H1 (cell line): ENCODE results near the gene SYNRG. TPM values are rescaled to one million over a fixed set of nuclear protein-coding genes. Genes with fewer than 3 reads are reported as not detected.
A peak's percentile ranks its signal among the peaks of the same experiment; 100 is the strongest.

Experiments
- EGR1 ChIP-seq: IDR thresholded peaks from 2 replicates; pipeline ENCODE4 v1.6.1; 2011; ENCODE audit warnings: low read depth, low read length, borderline replicate concordance
- ZNF274 ChIP-seq: IDR thresholded peaks from 2 replicates; pipeline ENCODE4 v1.7.0; 2012; ENCODE audit warnings: low read length, borderline replicate concordance; ENCODE audit errors: extremely low read depth
- polyA plus RNA-seq, 7 experiments: library from polyadenylated mRNA; depleted of rRNA in 3 of 7; stranded (reverse) in 5 of 7; unstranded in 2 of 7; fragments of >200 nt in 5 of 7; fragments of 200-250 nt in 2 of 7; gene quantifications; 1 replicate in 5 of 7; 2 replicates in 1 of 7; 4 replicates in 1 of 7; pipeline versions ENCODE4 v1.2.1 to v1.2.3, GENCODE V29; 2011 to 2013; ENCODE audit warnings: missing spikeins in 2 of 7, mixed read lengths in 2 of 7
- total RNA-seq: library from RNA; stranded (reverse); fragmentation: NEBNext Ultra II Directional; extraction: Animal tissue kit (Norgen Biotek cat#: 25700); gene quantifications from 2 replicates; pipeline ENCODE4 v1.2.1, GENCODE V29; 2021
- TF ChIP-seq, protein P1 (sequence below): IDR thresholded peaks from 2 replicates; pipeline ENCODE4 v1.6.1; 2011; ENCODE audit warnings: low read length, improper control_type of control experiment
- TF ChIP-seq, protein P2 (sequence below), 3 experiments: IDR thresholded peaks; 1 replicate in 2 of 3; 2 replicates in 1 of 3; pipeline versions ENCODE4 v1.5.1 to v1.6.1; 2011; ENCODE audit warnings: low read length in 3 of 3, mild to moderate bottlenecking in 3 of 3, inconsistent platforms in 2 of 3, low read depth in 1 of 3, moderate library complexity in 1 of 3; ENCODE audit not compliant: insufficient read depth in 1 of 3; ENCODE audit errors: control extremely low read depth in 1 of 3
- TF ChIP-seq, protein P3 (sequence below): fragments of 300-600 bp; sonication (generic); IDR thresholded peaks from 2 replicates; pipeline ENCODE4 v1.7.1; 2012; ENCODE audit warnings: low read length, moderate library complexity, mild to moderate bottlenecking, inconsistent platforms; ENCODE audit not compliant: insufficient replicate concordance

SYNRG gene
- total and polyA plus RNA-seq, 2 of the 8 experiments (the other 6 are each of a cell fraction or from before 2014, with no cell fraction given): 7.7 to 31.7 TPM

DNA sequence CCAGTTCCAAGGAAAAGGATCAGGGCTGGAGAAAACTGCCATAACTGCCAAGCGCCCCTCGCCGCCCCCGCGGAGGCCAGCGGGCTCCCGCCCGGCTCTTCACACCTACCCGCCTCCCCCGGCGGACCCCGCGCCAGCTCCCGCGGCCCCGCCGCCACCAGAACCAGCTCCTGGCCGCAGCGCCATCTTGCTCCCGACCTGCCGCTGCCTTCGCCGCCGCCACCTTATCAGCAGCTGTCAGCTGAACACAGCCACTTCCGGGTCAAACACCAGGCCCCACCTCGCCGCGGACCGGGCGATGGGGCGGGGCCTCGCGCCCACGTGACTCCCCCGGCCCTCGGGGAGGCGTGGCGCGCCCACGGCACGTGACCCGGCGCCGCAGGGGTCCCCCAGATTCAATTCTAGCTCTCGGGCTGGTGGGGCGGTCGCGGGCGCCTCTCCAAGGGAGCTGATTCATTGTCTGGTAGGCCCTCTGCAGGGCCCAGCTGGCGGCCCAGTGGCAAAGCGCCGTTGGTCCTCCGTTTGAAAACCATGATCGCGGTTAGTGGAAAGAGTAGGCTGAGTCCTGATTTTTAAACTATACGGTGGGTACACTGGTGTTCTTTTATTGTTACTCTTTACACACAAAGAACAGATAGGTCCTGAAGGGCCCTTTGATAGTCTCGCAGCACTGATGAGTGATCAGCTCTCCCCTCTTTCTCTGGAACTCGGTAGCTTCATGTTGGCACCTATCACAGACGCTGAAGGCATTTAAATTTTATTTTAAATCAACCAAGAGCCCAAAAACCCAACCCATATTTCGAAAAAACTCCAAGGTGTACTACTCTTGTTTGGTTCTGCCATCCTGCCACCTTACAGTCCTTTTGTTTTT lies at the start of gene SYNRG (continued):
- TF ChIP-seq, protein P1, sequence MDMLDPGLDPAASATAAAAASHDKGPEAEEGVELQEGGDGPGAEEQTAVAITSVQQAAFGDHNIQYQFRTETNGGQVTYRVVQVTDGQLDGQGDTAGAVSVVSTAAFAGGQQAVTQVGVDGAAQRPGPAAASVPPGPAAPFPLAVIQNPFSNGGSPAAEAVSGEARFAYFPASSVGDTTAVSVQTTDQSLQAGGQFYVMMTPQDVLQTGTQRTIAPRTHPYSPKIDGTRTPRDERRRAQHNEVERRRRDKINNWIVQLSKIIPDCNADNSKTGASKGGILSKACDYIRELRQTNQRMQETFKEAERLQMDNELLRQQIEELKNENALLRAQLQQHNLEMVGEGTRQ: peak; percentile 99
- TF ChIP-seq, protein P2, sequence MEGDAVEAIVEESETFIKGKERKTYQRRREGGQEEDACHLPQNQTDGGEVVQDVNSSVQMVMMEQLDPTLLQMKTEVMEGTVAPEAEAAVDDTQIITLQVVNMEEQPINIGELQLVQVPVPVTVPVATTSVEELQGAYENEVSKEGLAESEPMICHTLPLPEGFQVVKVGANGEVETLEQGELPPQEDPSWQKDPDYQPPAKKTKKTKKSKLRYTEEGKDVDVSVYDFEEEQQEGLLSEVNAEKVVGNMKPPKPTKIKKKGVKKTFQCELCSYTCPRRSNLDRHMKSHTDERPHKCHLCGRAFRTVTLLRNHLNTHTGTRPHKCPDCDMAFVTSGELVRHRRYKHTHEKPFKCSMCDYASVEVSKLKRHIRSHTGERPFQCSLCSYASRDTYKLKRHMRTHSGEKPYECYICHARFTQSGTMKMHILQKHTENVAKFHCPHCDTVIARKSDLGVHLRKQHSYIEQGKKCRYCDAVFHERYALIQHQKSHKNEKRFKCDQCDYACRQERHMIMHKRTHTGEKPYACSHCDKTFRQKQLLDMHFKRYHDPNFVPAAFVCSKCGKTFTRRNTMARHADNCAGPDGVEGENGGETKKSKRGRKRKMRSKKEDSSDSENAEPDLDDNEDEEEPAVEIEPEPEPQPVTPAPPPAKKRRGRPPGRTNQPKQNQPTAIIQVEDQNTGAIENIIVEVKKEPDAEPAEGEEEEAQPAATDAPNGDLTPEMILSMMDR (IDR thresholded peaks at IDR 0.05; ENCODE audit: control extremely low read depth in 1 of 3, insufficient read depth in 1 of 3, low read depth in 1 of 3, low read length in 3 of 3): peak in 2 of 3 experiments; percentile 17 to 57; a peak in 3 of 4 replicates
- TF ChIP-seq, protein P3, sequence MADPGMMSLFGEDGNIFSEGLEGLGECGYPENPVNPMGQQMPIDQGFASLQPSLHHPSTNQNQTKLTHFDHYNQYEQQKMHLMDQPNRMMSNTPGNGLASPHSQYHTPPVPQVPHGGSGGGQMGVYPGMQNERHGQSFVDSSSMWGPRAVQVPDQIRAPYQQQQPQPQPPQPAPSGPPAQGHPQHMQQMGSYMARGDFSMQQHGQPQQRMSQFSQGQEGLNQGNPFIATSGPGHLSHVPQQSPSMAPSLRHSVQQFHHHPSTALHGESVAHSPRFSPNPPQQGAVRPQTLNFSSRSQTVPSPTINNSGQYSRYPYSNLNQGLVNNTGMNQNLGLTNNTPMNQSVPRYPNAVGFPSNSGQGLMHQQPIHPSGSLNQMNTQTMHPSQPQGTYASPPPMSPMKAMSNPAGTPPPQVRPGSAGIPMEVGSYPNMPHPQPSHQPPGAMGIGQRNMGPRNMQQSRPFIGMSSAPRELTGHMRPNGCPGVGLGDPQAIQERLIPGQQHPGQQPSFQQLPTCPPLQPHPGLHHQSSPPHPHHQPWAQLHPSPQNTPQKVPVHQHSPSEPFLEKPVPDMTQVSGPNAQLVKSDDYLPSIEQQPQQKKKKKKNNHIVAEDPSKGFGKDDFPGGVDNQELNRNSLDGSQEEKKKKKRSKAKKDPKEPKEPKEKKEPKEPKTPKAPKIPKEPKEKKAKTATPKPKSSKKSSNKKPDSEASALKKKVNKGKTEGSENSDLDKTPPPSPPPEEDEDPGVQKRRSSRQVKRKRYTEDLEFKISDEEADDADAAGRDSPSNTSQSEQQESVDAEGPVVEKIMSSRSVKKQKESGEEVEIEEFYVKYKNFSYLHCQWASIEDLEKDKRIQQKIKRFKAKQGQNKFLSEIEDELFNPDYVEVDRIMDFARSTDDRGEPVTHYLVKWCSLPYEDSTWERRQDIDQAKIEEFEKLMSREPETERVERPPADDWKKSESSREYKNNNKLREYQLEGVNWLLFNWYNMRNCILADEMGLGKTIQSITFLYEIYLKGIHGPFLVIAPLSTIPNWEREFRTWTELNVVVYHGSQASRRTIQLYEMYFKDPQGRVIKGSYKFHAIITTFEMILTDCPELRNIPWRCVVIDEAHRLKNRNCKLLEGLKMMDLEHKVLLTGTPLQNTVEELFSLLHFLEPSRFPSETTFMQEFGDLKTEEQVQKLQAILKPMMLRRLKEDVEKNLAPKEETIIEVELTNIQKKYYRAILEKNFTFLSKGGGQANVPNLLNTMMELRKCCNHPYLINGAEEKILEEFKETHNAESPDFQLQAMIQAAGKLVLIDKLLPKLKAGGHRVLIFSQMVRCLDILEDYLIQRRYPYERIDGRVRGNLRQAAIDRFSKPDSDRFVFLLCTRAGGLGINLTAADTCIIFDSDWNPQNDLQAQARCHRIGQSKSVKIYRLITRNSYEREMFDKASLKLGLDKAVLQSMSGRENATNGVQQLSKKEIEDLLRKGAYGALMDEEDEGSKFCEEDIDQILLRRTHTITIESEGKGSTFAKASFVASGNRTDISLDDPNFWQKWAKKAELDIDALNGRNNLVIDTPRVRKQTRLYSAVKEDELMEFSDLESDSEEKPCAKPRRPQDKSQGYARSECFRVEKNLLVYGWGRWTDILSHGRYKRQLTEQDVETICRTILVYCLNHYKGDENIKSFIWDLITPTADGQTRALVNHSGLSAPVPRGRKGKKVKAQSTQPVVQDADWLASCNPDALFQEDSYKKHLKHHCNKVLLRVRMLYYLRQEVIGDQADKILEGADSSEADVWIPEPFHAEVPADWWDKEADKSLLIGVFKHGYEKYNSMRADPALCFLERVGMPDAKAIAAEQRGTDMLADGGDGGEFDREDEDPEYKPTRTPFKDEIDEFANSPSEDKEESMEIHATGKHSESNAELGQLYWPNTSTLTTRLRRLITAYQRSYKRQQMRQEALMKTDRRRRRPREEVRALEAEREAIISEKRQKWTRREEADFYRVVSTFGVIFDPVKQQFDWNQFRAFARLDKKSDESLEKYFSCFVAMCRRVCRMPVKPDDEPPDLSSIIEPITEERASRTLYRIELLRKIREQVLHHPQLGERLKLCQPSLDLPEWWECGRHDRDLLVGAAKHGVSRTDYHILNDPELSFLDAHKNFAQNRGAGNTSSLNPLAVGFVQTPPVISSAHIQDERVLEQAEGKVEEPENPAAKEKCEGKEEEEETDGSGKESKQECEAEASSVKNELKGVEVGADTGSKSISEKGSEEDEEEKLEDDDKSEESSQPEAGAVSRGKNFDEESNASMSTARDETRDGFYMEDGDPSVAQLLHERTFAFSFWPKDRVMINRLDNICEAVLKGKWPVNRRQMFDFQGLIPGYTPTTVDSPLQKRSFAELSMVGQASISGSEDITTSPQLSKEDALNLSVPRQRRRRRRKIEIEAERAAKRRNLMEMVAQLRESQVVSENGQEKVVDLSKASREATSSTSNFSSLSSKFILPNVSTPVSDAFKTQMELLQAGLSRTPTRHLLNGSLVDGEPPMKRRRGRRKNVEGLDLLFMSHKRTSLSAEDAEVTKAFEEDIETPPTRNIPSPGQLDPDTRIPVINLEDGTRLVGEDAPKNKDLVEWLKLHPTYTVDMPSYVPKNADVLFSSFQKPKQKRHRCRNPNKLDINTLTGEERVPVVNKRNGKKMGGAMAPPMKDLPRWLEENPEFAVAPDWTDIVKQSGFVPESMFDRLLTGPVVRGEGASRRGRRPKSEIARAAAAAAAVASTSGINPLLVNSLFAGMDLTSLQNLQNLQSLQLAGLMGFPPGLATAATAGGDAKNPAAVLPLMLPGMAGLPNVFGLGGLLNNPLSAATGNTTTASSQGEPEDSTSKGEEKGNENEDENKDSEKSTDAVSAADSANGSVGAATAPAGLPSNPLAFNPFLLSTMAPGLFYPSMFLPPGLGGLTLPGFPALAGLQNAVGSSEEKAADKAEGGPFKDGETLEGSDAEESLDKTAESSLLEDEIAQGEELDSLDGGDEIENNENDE: no peak
- TF ChIP-seq EGR1 (no peak), ZNF274 (no peak)
